ENCODE data around the gene TEKT2. TPM values are rescaled to one million over a fixed set of nuclear protein-coding genes. Genes with fewer than 3 reads are reported as not detected.

TEKT2 gene
- total and polyA plus RNA-seq, 2 of the 8 experiments (the other 6 are each of a cell fraction or from before 2014, with no cell fraction given) = 1.6 to 1.7 TPM

DNA sequence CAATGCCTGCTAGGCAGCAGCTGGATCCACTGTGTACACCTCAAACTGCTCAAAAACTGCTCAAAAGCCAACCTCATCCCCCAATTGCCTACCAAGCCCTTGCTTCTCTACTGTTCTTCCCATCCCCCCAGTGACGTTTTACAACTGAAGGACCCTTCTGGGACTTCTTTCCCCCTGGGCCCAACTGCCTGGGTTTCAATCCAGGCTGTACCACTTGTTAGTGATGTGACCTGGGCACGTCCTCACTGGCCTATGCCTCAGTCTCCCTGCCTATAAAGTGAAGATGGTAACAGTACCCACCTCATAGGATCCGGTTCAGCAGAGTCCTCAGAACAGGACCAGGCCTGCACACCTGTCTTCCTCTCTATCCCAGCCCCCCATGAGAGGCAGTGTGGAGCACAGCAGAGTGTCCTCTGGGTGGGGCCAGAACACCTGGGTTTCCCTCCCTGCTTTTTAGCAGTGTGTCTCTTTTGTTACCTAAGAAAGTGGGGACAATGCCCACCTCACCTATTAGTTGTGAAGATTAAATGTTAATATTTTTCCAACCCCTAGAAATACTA, 1.9 kb upstream of the TEKT2 start:
- Histone ChIP-seq H4K8ac (ENCODE audit: extremely low read depth, insufficient read depth, low read length) (no peak overlapping the region), H2AK5ac (ENCODE audit: low read depth, low read length) (no peak overlapping the region), H3K4me2 (ENCODE audit: insufficient read depth in 1 of 2, low read depth in 2 of 2, low read length in 2 of 2) (no peak overlapping the region), H2AFZ (ENCODE audit: low read length) (no peak overlapping the region), H3K18ac (ENCODE audit: extremely low read depth, low read length) (no peak overlapping the region), H3K27ac (ENCODE audit: low read depth, low read length) (no peak overlapping the region), H3K79me2 (ENCODE audit: control insufficient read depth in 1 of 2, insufficient read depth in 2 of 2, low read length in 2 of 2) (no peaks in the 10 kb centered on the region), H3K9me3 (ENCODE audit: insufficient read depth in 2 of 2, low read depth in 1 of 2, low read length in 1 of 2) (no peaks in the 10 kb centered on the region), H3K14ac (ENCODE audit: insufficient read length) (no peak overlapping the region), H4K5ac (ENCODE audit: insufficient read length, low read depth, low read length) (no peak overlapping the region), H3K9ac (replicated peaks in 1 of 4; ENCODE audit: extremely low read depth in 1 of 4, low read depth in 3 of 4, low read length in 3 of 4) (no peak overlapping the region), H2BK12ac (ENCODE audit: low read depth, low read length) (no peak overlapping the region), H2BK15ac (ENCODE audit: low read length) (no peak overlapping the region), H3K23me2 (ENCODE audit: low read depth, low read length) (peaks cover 6% of the 10 kb centered on the region; the same call in 1 of the 2 replicates), H2BK20ac (ENCODE audit: low read length) (no peak overlapping the region), H4K91ac (replicated peaks; ENCODE audit: insufficient read length, low read length) (no peak overlapping the region), H2BK120ac (replicated peaks; ENCODE audit: low read depth, low read length) (no peak overlapping the region), H4K20me1 (replicated peaks in 1 of 2; ENCODE audit: control insufficient read depth in 1 of 2, insufficient read depth in 2 of 2, low read length in 2 of 2) (no peaks in the 10 kb centered on the region), H3K4me3 (ENCODE audit: extremely low read depth in 1 of 4, insufficient read depth in 2 of 4, low read depth in 3 of 4, low read length in 4 of 4) (no peak overlapping the region), H3K4me1 (replicated peaks in 1 of 4; ENCODE audit: control insufficient read depth in 3 of 4, insufficient read depth in 4 of 4, low read length in 3 of 4) (peaks cover 0 to 6% (median 3%) of the 10 kb centered on the region in 4 experiments; a peak in 2 of 7 replicates), H3K36me3 (ENCODE audit: control insufficient read depth in 2 of 4, insufficient read depth in 4 of 4, low read length in 3 of 4) (no peaks in the 10 kb centered on the region), H3K56ac (replicated peaks; ENCODE audit: insufficient read length, low read depth, low read length) (no peak overlapping the region), H2BK5ac (ENCODE audit: low read depth, low read length) (no peak overlapping the region), H3K23ac (ENCODE audit: insufficient read length) (no peak overlapping the region), H3K4ac (replicated peaks; ENCODE audit: insufficient read length, low read depth, low read length) (no peak overlapping the region), H3K79me1 (ENCODE audit: low read depth, low read length) (no peaks in the 10 kb centered on the region), H3K27me3 (replicated peaks in 1 of 4; ENCODE audit: control insufficient read depth in 3 of 4, extremely low read depth in 1 of 4, insufficient read depth in 3 of 4, low read length in 3 of 4) (peaks cover 0 to 3% (median 0%) of the 10 kb centered on the region in 4 experiments; a peak in 2 of 7 replicates)
- TF ChIP-seq EGR1 (IDR thresholded peaks at IDR 0.05; ENCODE audit: borderline replicate concordance, low read depth, low read length) (no peak), CREB1 (IDR thresholded peaks at IDR 0.05) (no peak), CEBPB (IDR thresholded peaks at IDR 0.05; ENCODE audit: low read depth, low read length) (no peak), CTBP2 (IDR thresholded peaks at IDR 0.05; ENCODE audit: borderline replicate concordance, insufficient read depth, insufficient read length, low read length) (no peak), GTF2F1 (IDR thresholded peaks at IDR 0.05; ENCODE audit: borderline replicate concordance, low read depth, low read length) (no peak)
- ChIA-PET POLR2A (ENCODE audit: partially characterized antibody) (no interaction called here), CTCF (ENCODE audit: partially characterized antibody) (no interaction called here)
- FAIRE-seq = no peak
- WGBS, 2 experiments (ENCODE audit: extremely low coverage in 1 of 2, insufficient coverage in 1 of 2, insufficient read length in 1 of 2, insufficient replicate concordance in 2 of 2, low coverage in 1 of 2, low lambda C conversion rate in 2 of 2, missing lambda C conversion rate in 1 of 2) = 82% methylated on average over 3 of the region's 3 CpGs; no CpG with 5 or more reads in 1 of the 2 experiments
- DNase-seq (ENCODE audit: low read depth in 1 of 2, low spot score in 2 of 2) = peak in 1 of 2 experiments; percentile 32
